Suprapubic skin (tissue), 4 donors: ENCODE data around the gene UQCC5.

ENCODE experiments used
- POLR2A ChIP-seq, 2 donors: fragments of 450-650 bp; IDR thresholded peaks; one replicate each; pipeline ENCODE4 v1.6.1; 2017; ENCODE audit warnings: antibody characterized with exemption in 2 of 2, mild to moderate bottlenecking in 2 of 2, moderate library complexity in 2 of 2
- POLR2AphosphoS5 ChIP-seq, 3 donors: sonication (generic); formaldehyde crosslinking; IDR thresholded peaks; one replicate each; pipeline ENCODE4 v1.6.1; 2017; ENCODE audit warnings: antibody characterized with exemption in 3 of 3
- TF ChIP-seq, protein P1 (sequence below), 2 donors: fragments of 200-600 bp in 1 of 2; fragments of 450-650 bp in 1 of 2; sonication (generic) in 1 of 2; IDR thresholded peaks; one replicate each; pipeline ENCODE4 v1.5.1; 2016 to 2019; ENCODE audit warnings: antibody characterized with exemption in 2 of 2, mild to moderate bottlenecking in 1 of 2, moderate library complexity in 1 of 2

DNA sequence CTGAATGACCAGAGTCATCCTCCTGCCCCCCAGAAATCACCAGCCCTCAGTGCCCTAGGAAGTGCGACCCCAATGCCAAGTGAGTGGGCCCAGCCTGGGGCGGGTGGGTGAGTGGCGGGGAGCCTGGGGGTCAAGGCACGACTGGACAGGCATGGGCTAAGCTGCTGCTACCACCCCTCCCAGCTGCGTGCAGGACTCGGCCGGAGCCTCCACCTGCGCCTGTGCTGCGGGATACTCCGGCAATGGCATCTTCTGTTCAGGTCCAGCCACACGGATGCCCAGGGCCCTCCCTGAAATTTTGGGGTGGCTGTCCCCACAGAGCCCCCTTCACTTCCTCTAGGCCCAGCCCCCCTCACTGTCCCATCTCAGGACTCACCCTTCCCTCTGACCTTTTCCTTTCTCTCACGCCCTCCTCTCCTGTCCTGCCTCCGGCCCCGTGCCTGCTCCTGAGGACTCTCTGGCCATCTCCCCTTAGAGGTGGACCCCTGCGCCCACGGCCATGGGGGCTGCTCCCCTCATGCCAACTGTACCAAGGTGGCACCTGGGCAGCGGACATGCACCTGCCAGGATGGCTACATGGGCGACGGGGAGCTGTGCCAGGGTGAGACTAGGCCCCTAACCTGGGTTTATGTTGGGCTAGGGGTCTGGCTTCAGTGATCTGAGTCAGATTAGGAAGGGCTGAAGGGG is 19.8 kb upstream of the UQCC5 start:
- TF ChIP-seq, protein P1, sequence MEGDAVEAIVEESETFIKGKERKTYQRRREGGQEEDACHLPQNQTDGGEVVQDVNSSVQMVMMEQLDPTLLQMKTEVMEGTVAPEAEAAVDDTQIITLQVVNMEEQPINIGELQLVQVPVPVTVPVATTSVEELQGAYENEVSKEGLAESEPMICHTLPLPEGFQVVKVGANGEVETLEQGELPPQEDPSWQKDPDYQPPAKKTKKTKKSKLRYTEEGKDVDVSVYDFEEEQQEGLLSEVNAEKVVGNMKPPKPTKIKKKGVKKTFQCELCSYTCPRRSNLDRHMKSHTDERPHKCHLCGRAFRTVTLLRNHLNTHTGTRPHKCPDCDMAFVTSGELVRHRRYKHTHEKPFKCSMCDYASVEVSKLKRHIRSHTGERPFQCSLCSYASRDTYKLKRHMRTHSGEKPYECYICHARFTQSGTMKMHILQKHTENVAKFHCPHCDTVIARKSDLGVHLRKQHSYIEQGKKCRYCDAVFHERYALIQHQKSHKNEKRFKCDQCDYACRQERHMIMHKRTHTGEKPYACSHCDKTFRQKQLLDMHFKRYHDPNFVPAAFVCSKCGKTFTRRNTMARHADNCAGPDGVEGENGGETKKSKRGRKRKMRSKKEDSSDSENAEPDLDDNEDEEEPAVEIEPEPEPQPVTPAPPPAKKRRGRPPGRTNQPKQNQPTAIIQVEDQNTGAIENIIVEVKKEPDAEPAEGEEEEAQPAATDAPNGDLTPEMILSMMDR (IDR thresholded peaks at IDR 0.05): no peak
- TF ChIP-seq POLR2AphosphoS5 (IDR thresholded peaks at IDR 0.05) (no peak), POLR2A (IDR thresholded peaks at IDR 0.05) (no peak)
